Astrocyte (in vitro differentiated cells and primary cell): ENCODE results near the gene SHISA8. TPM values are rescaled to one million over a fixed set of nuclear protein-coding genes. Genes with fewer than 3 reads are reported as not detected.

Experiments used
- DNase-seq: peaks from one replicate; pipeline ENCODE4 v3.0.0-alpha.2; 2010; ENCODE audit warnings: low read depth
- FAIRE-seq: peaks from 2 replicates; lab custom pipeline; 2011; peaks lifted over from hg19 to GRCh38; lab: Jason Lieb, UNC
- H2AFZ ChIP-seq: 2 replicates; pipeline ENCODE4 v1.6.0; 2012; ENCODE audit warnings: low read depth, low read length, inconsistent platforms
- H3K27ac ChIP-seq: 2 replicates; pipeline ENCODE4 v1.5.1; 2011; ENCODE audit warnings: low read depth, low read length, inconsistent platforms
- H3K27me3 ChIP-seq: 2 replicates; pipeline ENCODE4 v1.6.0; 2011; ENCODE audit warnings: low read length, inconsistent platforms; ENCODE audit not compliant: insufficient read depth
- H3K36me3 ChIP-seq: 2 replicates; pipeline ENCODE4 v1.5.1; 2011; ENCODE audit warnings: low read length, inconsistent platforms; ENCODE audit not compliant: insufficient read depth
- H3K4me1 ChIP-seq: 2 replicates; pipeline ENCODE4 v1.5.1; 2011; ENCODE audit warnings: low read length, inconsistent platforms; ENCODE audit not compliant: insufficient read depth
- H3K4me2 ChIP-seq: 2 replicates; pipeline ENCODE4 v1.6.0; 2012; ENCODE audit warnings: low read length, inconsistent platforms
- H3K4me3 ChIP-seq: 2 replicates; pipeline ENCODE4 v1.5.1; 2011; ENCODE audit warnings: low read depth, mild to moderate bottlenecking, low read length, inconsistent platforms; ENCODE audit not compliant: insufficient read depth
- H3K79me2 ChIP-seq: 2 replicates; pipeline ENCODE4 v1.6.0; 2012; ENCODE audit warnings: mild to moderate bottlenecking, low read length, inconsistent platforms; ENCODE audit not compliant: insufficient read depth
- H3K9ac ChIP-seq: 2 replicates; pipeline ENCODE4 v1.6.0; 2012; ENCODE audit warnings: mild to moderate bottlenecking, low read length, inconsistent platforms
- H3K9me3 ChIP-seq: 2 replicates; pipeline ENCODE4 v1.5.1; 2012; ENCODE audit warnings: low read depth, mild to moderate bottlenecking, low read length, inconsistent platforms; ENCODE audit not compliant: insufficient read depth
- H4K20me1 ChIP-seq: 2 replicates; pipeline ENCODE4 v1.6.0; 2012; ENCODE audit warnings: low read length, inconsistent platforms; ENCODE audit not compliant: insufficient read depth
- H3K27ac Mint-ChIP-seq: one replicate; pipeline ENCODE4 v1.8.0; 2021; ENCODE audit warnings: mild to moderate bottlenecking, mixed read lengths; ENCODE audit not compliant: unreplicated experiment
- H3K27me3 Mint-ChIP-seq: one replicate; pipeline ENCODE4 v1.8.0; 2021; ENCODE audit warnings: low read depth, mixed read lengths; ENCODE audit not compliant: unreplicated experiment
- H3K36me3 Mint-ChIP-seq: one replicate; pipeline ENCODE4 v1.8.0; 2021; ENCODE audit warnings: low read depth, mixed read lengths; ENCODE audit not compliant: unreplicated experiment
- H3K4me1 Mint-ChIP-seq: one replicate; pipeline ENCODE4 v1.8.0; 2021; ENCODE audit warnings: low read depth, mixed read lengths; ENCODE audit not compliant: unreplicated experiment
- H3K4me3 Mint-ChIP-seq: one replicate; pipeline ENCODE4 v1.8.0; 2021; ENCODE audit warnings: mild to moderate bottlenecking, moderate library complexity, mixed read lengths; ENCODE audit not compliant: unreplicated experiment
- H3K9me3 Mint-ChIP-seq: one replicate; pipeline ENCODE4 v1.8.0; 2021; ENCODE audit warnings: mild to moderate bottlenecking, mixed read lengths; ENCODE audit not compliant: unreplicated experiment
- EZH2 ChIP-seq: IDR thresholded peaks from 2 replicates; pipeline ENCODE4 v1.6.1; 2012; ENCODE audit warnings: mild to moderate bottlenecking, low read length, inconsistent platforms; ENCODE audit not compliant: insufficient read depth
- total RNA-seq: library from RNA; stranded (reverse); gene quantifications from 2 replicates; pipeline ENCODE4 v1.2.1, GENCODE V29; 2021
- TF ChIP-seq, protein P1 (sequence below): IDR thresholded peaks from 2 replicates; pipeline ENCODE4 v1.5.1; 2011; ENCODE audit warnings: low read depth, mild to moderate bottlenecking, inconsistent platforms, low read length, moderate library complexity; ENCODE audit not compliant: insufficient read depth

Gene SHISA8
- total RNA-seq, 1 donor from 2014 or later, result not detected

GRCh38 chr22:41904450-41905410 is 10.1 kb downstream of the SHISA8 start:
- Mint-ChIP-seq H3K4me1 (no peaks in the 10 kb centered on the region), H3K27me3 (peaks cover 2% of the 10 kb centered on the region), H3K27ac (no peak overlapping the region), H3K9me3 (peaks cover 2% of the 10 kb centered on the region), H3K36me3 (peaks cover 10% of the 10 kb centered on the region), H3K4me3 (no peak overlapping the region)
- no peak for FAIRE-seq
- H3K27me3 ChIP-seq, result peaks cover 2% of the 10 kb centered on the region
- no peaks in the 10 kb centered on the region for H3K79me2 ChIP-seq
- H3K27ac ChIP-seq, result no peak overlapping the region
- H3K4me2 ChIP-seq, result no peak overlapping the region
- peaks cover 8% of the 10 kb centered on the region for H3K36me3 ChIP-seq
- no peak overlapping the region for H2AFZ ChIP-seq
- peaks cover 8% of the 10 kb centered on the region for H3K4me1 ChIP-seq
- no peak overlapping the region for H3K4me3 ChIP-seq
- H4K20me1 ChIP-seq, result peaks cover 39% of the 10 kb centered on the region
- TF ChIP-seq, protein P1, sequence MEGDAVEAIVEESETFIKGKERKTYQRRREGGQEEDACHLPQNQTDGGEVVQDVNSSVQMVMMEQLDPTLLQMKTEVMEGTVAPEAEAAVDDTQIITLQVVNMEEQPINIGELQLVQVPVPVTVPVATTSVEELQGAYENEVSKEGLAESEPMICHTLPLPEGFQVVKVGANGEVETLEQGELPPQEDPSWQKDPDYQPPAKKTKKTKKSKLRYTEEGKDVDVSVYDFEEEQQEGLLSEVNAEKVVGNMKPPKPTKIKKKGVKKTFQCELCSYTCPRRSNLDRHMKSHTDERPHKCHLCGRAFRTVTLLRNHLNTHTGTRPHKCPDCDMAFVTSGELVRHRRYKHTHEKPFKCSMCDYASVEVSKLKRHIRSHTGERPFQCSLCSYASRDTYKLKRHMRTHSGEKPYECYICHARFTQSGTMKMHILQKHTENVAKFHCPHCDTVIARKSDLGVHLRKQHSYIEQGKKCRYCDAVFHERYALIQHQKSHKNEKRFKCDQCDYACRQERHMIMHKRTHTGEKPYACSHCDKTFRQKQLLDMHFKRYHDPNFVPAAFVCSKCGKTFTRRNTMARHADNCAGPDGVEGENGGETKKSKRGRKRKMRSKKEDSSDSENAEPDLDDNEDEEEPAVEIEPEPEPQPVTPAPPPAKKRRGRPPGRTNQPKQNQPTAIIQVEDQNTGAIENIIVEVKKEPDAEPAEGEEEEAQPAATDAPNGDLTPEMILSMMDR, result no peak
- TF ChIP-seq EZH2, result no peak
- H3K9me3 ChIP-seq, result no peaks in the 10 kb centered on the region
- no peak for DNase-seq
- H3K9ac ChIP-seq, result no peak overlapping the region

GRCh38 chr22:41902932-41903421 is 11.9 kb downstream of the SHISA8 start:
- DNase-seq (no peak), FAIRE-seq (no peak)
- no peak for TF ChIP-seq EZH2
- TF ChIP-seq, protein P1, result no peak

GRCh38 chr22:41902016-41902415 is 12.9 kb downstream of the SHISA8 start:
- H3K9me3 Mint-ChIP-seq, result no peaks in the 10 kb centered on the region
- Histone ChIP-seq H3K9ac (no peak overlapping the region), H3K4me1 (no peaks in the 10 kb centered on the region), H2AFZ (no peak overlapping the region), H3K27me3 (no peaks in the 10 kb centered on the region), H4K20me1 (peaks cover 29% of the 10 kb centered on the region), H3K4me3 (no peak overlapping the region), H3K79me2 (no peaks in the 10 kb centered on the region), H3K27ac (no peak overlapping the region), H3K4me2 (no peak overlapping the region), H3K9me3 (no peaks in the 10 kb centered on the region), H3K36me3 (peaks cover 12% of the 10 kb centered on the region)
- peaks cover 11% of the 10 kb centered on the region for H3K36me3 Mint-ChIP-seq
- H3K4me3 Mint-ChIP-seq, result no peak overlapping the region
- FAIRE-seq (no peak), DNase-seq (no peak)
- H3K27ac Mint-ChIP-seq, result no peak overlapping the region
- no peaks in the 10 kb centered on the region for H3K4me1 Mint-ChIP-seq
- TF ChIP-seq, protein P1, result no peak
- no peak for TF ChIP-seq EZH2
- H3K27me3 Mint-ChIP-seq, result no peaks in the 10 kb centered on the region

More at GRCh38 chr22:41902932-41903421, 11.9 kb downstream of the SHISA8 start:
- no peaks in the 10 kb centered on the region for H3K4me1 Mint-ChIP-seq
- Histone ChIP-seq H3K9me3 (no peaks in the 10 kb centered on the region), H4K20me1 (peaks cover 35% of the 10 kb centered on the region), H2AFZ (no peak overlapping the region), H3K27me3 (no peaks in the 10 kb centered on the region), H3K27ac (no peak overlapping the region), H3K36me3 (peaks cover 8% of the 10 kb centered on the region), H3K79me2 (no peaks in the 10 kb centered on the region), H3K9ac (no peak overlapping the region), H3K4me1 (peaks cover 5% of the 10 kb centered on the region), H3K4me2 (no peak overlapping the region), H3K4me3 (no peak overlapping the region)
- no peak overlapping the region for H3K27ac Mint-ChIP-seq
- no peak overlapping the region for H3K4me3 Mint-ChIP-seq
- H3K36me3 Mint-ChIP-seq, result peaks cover 12% of the 10 kb centered on the region
- H3K9me3 Mint-ChIP-seq, result no peaks in the 10 kb centered on the region
- no peaks in the 10 kb centered on the region for H3K27me3 Mint-ChIP-seq
